HG03469 (cell line): ENCODE measurements around the gene HOXA7.

Experiments
- ATAC-seq: cut with Tn5 transposase; IDR thresholded peaks from one replicate; pipeline ENCODE4 v1.9.1; 2021; ENCODE audit warnings: mild to moderate bottlenecking, moderate library complexity, moderate number of reproducible peaks; ENCODE audit not compliant: unreplicated experiment

The HOXA7 gene

DNA sequence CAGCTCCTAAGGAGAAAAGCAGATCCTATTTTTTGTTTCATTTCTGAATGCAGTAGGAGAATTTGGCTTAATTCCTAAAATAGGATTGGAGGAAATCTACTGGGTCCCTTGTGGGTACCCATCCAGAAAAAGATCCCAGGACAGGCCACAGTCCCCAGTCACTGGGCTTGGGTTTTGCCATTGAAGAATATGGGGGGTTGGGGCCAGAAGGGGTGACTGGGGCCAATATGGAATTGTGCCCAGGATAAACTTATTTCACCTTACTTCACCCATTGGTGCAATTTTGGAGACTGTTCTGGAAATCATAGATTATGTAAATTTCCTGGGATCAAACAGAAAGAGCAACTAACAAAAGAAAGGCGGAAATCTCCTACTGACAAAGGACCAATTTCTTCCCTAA is 18.0 kb downstream of the HOXA7 start:
- no peak for ATAC-seq

DNA sequence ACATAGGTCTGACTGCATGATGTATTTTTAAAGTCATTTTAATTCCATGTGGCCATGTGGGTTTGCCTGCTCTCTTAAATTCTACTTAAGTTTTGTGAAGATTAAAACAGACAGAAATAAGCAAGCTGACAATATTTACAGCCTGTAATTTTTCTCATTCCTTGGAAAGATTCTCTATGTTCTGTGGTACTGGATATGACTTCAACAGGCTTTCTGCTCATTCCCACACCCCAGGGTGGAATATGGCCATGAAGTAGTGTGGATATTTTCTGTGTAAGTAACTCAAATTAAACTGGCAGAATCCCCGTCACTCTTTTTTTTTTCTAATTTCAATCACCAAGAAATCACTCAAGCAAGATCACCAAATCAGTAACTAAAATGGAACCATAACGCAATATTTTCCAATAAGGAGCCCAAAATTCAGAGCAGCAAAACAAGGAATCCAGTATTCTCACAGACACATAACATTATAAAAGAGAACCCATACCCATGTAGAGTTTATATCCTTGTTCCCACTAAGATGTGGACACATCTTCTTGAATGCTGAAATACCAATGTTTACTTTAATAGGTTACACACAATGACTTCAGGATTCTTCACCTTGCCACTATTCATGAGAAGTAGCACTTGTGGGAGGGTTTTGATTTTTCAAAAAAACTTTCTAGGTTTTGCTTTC is 18.7 kb downstream of the HOXA7 start:
- no peak for ATAC-seq

DNA sequence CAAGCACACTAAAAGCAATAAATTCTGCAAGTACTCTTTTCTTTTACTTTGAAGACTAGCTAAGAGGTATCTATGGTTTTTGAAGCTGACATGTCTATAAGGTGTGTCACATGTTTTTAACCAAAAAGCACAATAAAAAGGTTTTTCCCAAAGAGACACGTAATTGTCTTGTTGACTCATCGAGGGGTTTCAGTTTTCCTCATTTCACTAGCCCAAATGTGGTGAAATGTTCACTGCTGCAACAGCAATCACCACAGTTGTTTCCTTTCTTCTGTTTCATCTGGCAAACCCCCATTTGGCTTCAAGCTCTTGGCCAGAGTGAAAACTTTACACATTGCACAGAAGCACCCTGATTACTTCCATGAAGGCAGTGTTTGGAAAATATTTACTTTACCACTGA is 22.1 kb downstream of the HOXA7 start:
- no peak for ATAC-seq

DNA sequence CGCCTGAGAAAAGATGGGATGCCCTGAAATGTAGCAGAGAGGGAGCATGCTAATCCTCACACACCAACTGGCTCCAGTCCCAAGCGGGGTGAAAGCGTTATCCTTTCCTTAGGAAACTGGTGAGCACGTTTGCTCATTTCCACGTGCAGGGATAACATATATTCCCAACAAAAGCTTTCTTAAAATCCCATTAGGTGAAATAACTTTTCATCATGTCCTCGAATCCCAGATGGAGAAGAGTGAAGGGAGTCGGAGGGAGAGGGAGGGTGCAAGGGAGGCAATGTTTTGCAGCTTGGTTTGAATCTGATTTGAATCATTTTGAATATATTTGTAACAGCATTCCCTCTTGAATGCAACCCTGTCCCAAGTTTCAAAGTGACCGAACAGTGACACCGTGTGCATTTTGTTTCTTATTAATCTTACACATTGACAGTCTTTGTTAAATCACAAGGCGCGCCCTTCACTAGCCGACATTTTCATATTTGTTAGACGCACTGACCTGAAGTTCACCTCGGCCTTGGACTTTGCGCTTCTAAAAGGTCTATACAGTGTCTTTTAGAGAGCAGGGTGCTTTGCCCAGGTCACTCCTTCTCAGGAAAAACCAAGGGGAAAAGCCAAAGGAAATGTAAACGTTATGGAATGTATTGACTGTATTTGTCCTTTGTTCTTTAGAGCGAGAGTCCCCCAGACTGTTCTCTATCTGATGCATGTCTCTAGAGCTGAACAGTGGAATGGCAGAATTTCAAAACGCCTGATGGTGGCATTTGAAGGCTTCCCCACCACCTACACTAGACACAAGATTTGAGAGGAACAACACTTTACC is 22.9 kb downstream of the HOXA7 start:
- no peak for ATAC-seq

DNA sequence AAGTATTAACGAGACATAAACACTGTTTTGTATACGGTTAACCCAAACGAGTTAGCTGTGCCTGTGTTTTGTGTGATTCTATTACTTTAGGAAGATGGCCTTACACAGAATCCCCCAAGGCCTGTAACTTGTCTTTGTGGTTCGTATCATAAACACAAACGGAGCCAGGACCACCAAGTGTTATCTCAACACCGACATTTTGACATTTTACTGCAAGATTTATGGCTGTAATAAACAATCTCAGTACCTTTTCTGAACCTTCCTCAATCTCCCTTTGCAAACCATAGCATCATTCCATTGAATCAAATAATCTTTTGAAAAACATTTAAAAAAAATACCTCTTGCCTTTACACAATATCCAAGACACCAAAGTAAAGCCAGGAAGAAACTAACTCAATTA is 23.5 kb downstream of the HOXA7 start:
- ATAC-seq, result no peak

DNA sequence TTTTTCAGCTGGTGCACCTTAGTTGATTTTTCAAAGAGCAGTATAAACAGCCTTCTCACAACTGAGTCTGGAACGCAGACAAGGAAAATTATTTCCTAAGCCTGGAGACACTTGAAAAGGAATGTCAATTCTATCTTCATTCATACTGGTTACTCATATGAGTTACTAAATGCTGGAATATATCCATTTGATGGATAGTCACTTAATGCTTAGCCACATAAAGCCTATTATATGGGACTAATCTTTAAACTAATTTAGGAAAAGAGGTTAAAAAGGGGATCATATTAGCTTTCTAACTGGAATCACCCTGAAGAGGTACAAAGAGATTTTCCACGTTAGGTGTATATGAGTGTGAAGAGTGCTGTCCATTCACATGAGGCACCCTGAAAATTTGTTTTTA is 24.3 kb downstream of the HOXA7 start:
- no peak for ATAC-seq

DNA sequence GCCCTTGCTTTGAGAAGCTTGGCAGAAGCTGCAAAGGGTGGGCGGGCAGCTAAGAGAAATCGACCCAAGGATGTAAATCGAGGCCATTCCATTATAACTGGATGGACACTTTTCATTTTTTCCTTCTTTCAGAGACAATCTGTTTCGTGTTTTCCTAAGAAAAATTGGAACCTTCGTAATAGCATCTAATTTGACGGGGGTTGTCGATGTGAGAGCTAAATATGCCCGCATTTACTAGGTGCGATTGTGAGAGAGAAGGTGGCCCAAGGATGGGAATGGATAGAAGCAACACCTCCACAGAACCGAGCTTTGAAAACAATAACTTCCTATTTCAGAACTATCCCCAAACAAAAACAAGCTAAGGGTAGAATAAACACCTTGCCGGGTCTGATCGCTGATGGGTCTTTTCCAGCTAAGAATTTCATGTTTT is 25.1 kb downstream of the HOXA7 start:
- ATAC-seq, result no peak

DNA sequence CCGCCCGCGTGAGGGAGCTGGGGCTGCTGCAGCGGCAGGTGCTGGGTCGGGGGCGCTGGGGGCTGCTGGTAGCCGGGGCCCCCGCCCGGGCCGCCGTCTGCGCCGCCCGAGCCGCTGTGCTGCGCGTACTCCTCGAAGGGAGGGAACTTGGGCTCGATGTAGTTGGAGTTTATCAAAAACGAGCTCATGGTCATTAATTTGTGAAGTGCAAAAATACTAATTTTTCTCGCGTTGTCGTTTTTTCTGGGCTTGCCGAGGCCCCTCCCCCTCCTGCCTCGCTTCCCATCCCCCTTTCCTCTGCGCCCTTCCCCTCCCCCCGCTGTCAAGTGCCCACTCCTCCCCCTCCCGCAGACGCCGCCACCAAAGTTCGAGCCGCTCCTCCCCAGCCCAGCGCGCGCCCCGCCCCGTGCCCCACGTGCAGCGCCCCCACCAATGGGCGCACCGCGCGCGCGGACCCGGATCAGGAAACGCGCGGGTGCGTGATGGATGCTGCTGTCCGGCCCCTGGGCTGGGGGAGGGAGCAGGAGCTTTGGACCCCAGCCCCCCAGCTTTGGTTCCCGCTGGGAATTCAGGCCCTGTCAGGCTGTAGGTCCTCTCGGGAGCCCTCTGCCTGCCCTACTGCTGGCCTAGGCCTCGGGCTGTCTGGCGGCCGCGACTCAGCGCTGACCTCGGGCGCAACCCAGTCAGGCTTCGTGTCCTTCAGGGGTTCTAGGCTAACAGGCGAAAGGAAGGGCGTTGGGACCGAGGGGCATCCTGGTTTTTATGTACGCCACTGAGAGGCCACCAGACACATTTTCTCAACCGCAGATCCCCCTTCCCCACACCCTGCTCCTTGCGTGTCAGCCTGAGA is 25.7 kb downstream of the HOXA7 start, which contains the start of gene HOXA4:
HOXA4 (minus strand) TSS at position 218 of the 850 bp plus-strand sequence; CDS start at position 194, 24 bp downstream.
- ATAC-seq, result no peak

DNA sequence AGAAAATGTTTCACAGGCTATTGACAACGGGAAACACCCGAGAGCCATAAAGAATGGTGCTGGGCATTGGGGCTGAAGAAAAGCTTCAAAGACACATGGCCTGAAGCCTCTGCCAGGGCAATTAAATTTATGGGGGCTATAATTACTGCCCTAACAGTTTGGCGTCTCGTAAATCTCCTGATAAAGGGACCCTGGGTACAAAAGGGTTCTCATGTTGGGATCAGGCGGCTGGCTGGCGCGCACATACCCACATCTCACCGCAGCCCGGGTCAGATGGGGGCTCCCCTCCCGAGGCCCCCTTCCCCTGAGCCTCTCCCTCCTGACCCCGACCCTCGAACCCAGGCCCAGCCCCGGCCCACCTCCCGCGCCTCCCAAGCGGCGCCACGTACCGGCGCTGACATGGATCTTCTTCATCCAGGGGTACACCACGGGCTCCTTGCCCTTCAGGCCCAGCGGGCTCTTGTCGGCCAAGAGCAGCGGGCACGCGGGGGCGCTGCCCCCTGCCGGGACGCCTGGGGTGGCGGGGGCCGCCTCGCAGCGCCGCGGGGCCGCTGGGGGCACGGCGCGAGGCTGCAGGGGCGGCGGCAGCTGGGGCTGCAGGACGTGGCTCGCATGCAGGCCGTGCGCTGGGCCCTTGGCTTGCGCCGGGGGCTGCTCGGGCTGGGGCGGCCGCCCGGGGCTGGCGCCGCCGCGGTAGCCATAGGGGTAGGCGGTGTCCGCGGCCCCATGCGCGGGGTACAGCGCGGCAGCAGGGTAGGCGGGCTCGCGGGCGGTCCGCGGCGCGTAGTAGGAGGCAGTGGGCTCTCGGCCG is 26.5 kb downstream of the HOXA7 start:
- ATAC-seq, result no peak

DNA sequence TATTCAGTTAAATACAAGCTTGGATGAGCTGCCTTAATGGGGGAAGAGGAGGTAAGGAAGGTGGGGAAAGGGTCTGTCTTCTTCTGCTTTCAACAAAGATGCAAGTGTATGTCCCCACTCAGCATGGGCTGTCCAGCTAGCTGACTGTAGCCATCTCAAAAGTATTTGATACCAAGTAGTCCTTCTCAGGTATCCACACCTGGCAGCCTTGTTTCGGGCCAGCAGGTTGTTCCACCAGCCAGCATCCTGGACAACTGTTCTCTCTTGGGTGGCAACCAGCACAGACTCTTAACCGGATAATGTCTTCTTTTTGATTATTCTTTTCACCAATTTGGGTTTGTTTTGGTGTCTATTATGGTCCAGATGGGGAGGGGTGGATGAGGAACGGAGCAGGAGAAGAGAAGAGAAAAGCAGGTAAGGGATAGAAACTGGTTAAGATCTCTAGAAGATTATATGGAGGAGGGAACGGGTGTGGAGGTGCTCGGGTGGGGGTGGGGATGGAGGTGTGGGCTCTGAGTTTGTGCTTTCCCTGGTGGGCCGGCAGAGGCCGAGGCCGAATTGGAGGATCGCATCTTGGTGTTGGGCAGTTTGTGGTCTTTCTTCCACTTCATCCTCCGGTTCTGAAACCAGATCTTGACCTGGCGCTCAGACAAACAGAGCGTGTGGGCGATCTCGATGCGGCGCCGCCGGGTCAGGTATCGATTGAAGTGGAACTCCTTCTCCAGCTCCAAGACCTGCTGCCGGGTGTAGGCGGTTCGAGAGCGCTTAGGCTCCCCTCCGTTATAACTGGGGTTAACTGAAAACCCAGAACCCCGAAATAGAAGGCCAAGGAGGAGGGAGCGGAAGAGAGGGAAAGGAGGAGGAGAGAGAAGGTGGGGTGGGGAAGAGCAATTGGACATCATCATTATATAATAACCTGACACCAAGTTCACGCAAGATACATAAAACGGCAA is 27.4 kb downstream of the HOXA7 start:
- no peak for ATAC-seq

DNA sequence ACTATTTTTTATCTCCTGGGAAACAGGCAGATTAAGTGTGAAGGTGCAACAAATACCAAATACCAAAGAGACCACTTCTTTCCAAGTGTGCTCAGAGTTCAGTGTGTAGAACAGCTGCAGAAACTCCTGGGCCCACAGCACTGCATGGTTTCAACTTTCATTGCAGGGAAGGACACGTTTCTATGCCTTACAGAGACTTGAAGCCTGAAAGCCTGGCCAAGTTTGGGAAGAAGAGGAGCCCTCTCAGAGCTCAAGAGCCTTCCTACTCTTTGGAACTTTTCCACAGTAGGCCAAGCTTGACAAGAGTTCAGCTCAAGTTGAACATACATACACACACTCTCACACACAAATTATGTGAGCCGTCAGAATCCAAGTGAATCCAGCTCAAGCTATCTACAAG is 28.4 kb downstream of the HOXA7 start:
- ATAC-seq, result no peak

DNA sequence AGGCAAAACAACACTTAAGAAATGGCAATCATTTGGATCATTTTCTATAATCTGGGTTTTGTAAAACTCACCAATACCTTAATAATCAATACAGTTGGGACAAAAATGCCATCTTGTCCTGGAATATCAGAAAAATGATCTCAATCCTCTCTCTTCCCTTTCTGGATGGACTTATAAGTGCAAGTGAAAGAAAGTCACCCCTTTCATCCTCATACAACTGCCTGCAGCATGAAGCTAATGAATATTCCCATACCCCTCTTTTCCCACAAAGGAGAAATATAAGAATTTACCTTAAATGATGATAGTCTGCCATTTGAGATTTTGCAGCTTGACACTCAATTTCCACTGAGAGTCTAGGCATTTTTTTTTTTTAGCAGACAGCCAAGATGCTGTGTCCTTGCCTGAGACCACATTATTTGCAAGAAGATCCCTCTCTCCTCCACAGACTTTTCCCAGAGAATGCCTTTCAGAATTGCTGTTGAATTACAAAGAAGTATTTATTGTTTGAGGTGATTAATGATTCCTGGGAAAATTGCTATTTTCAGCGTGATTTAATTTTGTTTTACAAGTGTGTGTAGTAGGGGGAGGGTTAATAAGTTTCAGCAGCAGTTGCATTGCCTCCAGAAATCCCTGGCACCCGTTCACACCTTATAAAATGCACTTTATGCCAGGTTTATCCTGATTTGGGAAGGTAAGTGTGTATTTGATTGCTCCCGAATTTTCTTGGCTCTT is 29.7 kb downstream of the HOXA7 start:
- ATAC-seq, result no peak

DNA sequence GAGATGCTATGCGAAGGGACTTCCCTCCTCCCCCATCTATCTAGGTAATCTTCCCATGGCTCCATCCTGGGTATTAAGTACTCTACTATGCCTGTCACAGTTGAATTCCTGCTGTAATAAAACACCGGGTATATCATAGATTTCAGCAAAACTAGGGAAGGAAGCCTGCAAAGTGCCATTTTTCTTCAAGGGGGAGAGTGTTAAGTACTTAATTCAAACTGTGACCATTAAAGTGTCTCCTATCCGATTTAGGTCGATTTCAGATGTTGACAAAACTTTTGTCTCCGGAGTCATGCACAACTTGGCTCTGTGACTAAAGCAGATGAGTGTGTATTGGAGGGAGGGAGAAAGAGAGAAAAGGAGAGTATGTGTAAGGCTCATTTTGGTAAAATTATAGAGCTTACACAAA is 30.5 kb downstream of the HOXA7 start:
- ATAC-seq, result no peak

DNA sequence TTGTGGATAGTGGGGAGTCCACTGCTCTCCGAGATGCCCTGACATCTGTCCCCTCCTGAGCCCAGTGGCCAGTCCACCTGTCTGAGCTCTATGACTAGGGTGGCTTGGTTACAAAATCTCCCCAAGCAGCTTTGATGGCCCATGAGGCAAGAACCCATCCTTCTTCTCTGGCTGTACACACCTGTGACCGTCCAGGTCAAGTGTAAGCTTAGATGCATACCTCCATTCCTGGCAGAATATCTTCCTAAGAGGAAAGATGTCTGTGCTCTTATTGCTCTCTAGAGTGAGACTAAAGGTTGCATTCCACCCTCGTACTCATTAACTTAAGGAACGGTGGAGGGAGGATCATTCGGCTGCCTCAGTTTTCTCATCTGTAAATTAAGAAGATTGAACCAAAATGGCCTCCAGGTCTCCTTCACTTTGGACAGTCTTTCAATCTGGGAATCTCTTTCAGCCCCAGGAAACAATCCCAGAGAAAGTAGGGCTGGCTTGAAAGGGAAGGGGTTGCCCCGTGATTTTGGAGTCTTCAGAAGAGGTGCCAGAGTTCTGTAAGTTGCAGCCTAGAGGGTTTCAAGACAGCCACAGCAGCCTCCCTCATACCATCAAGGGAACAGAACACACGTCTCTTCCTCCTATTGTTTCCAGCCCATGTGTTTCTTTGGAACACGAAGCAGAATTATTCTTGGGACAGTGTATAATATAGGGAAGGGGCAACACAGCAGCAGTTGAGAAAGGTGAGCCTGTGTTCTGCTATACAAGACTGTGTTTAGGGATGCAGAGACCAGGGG is 31.4 kb downstream of the HOXA7 start:
- ATAC-seq, result no peak

DNA sequence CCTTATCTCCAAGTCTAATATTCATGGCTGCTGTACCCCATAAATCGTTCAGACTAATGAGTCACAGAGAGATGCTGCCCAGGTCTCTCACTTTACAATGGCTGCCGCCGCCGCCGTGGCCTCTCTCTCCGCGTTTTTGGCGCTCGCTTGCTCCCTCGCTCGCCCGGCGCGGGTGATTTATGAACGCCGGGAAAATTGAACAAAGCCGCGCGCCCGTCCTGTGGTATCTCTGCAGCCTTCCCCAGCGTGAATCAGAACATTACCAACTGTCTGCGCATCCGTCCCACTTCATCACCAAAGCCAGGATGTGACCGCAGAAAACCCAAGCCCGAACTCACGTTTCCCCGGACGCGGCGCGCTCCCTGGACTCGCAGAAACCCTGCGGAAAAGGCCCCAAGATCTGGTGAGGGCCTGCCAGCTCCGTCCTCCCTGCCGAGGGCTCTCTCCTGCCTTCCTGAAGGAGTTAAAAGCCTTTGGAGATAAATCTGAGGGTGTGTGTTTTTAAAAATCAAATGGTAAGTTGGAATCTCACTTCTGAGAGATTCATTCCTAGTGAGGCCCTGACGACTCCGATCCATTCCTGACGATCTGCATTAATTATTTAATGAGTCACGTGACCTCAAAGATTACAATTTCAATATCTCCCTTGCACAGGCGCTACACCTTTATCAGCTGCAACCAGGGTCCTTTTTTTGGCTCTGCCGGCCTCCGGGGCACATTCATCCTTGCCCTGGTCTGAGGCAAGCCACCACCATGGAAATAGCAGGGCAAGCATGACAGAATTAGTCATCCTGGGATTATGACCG is 32.2 kb downstream of the HOXA7 start:
- ATAC-seq, result no peak

DNA sequence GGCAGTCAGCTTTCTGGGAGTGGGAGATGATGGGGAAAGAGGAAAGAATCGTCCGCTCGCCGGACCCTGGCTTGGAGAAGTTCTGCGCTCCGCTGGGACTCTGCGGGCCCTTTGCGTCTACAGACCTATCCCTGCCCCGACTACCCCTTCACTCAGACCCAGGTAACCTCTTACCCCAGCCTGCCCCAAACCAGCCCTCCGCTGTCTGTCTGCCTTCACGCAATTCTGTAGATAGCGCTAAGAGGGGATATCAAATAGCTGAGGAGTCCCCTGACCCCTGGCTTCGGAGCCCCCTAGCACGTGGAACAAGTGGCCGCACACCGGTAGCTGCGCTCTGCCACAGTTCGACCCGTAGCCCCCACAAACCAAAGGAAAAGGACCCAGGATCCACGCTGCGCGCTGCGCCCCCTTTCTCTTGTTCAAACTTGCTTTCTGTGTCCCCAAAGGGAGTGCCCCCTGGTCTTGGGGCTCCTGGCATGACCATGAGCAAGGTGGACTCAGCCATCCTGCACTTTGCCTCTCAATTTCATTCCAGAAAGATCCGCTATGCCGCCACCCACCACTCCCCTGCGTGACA is 32.9 kb downstream of the HOXA7 start:
- no peak for ATAC-seq

DNA sequence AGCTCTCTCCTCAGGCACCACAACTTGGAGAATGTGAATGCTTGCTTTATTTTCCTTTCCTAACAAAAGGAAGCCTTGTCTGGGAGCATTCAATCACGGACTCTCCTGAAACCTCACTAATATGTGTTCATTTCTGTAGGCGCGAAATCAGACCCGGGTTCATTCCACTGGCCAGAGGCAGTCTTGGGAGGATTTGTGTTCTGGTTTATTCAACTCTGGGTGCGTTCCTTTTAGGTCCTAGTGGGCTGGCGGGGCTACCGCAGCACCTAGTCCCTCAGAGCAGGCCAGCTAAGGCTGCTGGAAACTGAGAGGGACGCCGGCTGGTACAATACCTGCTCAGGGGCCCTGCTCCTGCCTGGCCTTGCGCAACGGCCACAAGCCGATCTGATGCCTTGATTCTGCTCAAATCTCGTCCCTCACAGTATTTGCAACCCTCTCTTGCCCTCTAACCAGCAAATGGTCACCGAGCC is 33.4 kb downstream of the HOXA7 start:
- no peak for ATAC-seq
